AG09319 (cell line): ENCODE measurements around the gene NUDT3.

Experiments used
- DNase-seq: peaks from one replicate; pipeline ENCODE4 v3.0.0-alpha.2; 2010; ENCODE audit warnings: low read depth; ENCODE audit errors: extremely low read depth
- TF ChIP-seq, protein P1 (sequence below): IDR thresholded peaks from 2 replicates; pipeline ENCODE4 v1.5.1; 2011; ENCODE audit warnings: low read depth, mild to moderate bottlenecking, inconsistent platforms, low read length, moderate library complexity

The NUDT3 gene

DNA sequence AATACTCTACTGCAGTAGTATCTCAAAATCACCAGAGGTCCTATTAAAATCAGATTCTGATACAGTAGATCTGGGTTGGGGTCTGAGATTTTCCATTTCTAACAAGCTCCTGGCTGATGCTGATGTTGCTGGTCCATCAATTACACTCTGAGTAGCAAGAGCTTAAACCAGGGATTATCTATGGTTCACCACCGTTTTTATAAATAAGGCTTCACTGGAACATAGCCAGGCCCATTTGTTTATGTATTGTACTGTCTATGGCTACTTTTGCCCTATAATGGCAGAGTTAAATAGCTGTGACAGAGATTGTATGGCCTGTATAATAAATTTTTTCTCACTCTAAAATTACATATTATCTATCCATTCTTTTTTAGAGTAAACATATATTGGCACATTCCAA lies 53.0 kb downstream of the NUDT3 start:
- TF ChIP-seq, protein P1, sequence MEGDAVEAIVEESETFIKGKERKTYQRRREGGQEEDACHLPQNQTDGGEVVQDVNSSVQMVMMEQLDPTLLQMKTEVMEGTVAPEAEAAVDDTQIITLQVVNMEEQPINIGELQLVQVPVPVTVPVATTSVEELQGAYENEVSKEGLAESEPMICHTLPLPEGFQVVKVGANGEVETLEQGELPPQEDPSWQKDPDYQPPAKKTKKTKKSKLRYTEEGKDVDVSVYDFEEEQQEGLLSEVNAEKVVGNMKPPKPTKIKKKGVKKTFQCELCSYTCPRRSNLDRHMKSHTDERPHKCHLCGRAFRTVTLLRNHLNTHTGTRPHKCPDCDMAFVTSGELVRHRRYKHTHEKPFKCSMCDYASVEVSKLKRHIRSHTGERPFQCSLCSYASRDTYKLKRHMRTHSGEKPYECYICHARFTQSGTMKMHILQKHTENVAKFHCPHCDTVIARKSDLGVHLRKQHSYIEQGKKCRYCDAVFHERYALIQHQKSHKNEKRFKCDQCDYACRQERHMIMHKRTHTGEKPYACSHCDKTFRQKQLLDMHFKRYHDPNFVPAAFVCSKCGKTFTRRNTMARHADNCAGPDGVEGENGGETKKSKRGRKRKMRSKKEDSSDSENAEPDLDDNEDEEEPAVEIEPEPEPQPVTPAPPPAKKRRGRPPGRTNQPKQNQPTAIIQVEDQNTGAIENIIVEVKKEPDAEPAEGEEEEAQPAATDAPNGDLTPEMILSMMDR: no peak
- DNase-seq: no peak

DNA sequence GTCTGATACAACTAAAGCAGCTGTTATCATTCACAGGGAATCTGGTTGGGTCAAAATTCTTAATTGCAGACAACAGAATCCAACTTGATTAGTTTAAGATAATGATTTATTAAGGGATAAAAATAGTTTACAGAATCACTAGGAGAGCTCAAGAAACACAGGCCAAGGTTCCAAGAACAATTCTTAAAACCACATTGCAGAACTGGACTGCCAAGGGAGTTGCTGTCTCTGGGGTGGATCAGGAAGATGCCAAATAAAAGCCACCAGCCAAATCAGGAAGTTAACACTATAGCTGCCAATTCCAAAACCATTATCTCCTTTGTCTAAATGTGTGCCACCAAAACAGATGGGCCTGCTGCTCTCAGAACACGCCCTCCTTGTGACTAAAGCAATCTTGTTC lies 53.7 kb downstream of the NUDT3 start:
- TF ChIP-seq, protein P1: no peak
- no peak for DNase-seq

DNA sequence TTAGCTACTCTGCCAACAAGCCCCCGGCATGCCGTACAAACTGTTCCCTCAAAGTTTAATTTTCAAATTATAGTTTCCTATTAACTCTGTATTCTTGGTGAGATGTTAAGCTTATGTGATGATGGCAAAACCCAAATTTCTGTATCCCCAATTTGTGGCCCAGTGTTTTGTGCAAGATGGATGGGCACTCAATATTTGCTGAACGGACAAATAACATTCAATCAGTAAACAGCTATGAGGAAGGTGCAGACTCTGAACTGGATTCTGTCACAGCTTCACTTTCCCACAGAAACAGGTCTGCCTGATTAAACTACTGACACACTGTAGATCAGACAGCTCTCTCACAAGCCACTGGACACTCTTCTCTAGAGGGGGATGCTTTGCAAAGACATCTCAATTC lies 54.1 kb downstream of the NUDT3 start:
- DNase-seq: no peak
- TF ChIP-seq, protein P1: no peak

DNA sequence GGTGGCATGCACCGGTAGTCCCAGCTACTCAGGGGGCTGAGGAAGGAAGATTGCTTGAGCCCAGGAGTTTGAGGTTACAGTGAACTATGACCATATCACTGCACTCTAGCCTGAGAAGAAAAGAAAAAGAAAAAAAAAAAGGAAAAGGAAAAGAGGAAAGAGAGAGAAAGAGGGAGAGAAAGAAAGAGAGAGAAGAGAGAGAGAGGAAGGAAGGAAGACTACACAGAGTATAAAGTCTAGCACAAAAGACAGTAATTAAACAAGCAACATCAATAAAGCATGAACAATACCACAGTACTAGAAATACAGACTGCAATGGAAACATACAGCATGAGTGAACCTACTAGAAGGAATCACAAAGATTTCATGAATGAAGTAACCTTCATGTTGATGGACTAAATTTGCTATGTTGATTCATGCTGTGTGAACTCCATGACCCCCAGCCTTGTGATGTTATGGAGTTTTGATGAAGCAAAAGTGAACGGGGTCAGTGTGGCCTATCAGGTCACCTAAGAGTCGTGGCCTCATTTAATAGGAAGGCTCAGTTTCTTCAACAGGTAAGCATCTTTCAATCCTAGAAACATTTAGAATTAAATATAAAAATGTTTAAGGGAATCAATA lies 57.6 kb downstream of the NUDT3 start:
- TF ChIP-seq, protein P1: no peak
- DNase-seq: no peak

DNA sequence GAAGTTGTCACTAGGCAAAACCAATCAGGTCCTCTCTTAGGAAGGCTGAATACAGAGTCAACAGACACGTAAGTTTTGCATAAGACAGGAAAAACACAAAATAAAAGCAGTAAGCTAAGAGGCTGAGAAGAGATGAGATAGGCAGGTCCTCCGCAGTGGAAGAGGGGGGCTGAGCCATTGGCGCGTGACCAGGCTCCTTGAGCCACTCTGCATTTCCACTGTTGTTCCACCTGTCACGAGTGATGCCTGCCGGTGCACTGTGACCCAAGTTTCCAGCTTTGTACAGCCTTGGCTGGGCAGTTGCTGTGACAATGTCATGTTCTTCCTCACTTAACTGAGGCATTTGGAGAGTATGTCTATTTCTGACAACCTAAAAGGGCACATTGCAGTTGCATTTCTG lies 58.6 kb downstream of the NUDT3 start:
- no peak for DNase-seq
- TF ChIP-seq, protein P1: no peak

DNA sequence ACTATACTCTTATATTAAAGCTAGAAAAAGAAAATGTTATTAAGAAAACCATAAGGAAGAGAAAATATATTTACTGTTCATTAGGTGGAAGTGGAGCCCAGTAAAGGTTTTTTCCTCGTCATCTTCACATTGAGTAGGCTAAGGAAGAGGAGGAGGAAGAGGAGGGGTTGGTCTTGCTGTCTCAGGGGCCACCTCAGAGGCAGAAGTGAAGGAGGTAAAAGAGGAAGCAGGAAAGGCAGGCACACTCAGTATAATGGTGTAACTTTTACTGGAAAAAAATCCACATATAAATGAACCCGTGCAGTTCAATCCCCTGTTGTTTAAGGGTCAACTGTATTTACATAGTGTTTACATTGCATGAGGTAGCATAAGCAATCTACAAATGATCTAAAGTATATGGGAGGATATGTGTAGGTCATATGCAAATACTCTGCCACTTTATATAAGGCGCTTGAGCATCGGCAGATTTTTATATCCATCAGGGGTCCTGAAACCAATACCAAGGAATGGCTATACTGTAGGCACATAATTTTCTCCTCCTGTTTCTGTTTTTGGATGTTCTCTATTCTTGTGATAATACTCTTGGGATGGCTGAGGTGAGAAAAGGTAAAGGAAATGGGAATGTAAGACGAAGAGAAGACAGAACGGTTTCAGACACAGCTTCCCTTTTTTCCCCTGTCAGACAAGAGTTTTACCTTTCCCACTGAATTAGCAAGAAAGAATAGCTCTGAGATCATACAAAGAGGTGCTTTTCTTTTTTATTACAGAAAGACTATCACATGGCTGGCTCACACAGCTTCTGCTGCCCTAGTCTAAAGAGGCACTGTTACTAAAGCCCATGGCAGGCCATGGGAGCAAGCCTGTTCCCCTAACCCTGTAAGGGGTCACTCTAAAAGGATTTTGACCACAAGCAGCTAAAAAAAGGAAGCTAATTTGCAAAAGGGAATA lies 59.9 kb downstream of the NUDT3 start:
- TF ChIP-seq, protein P1: no peak
- no peak for DNase-seq
